Calu3 (cell line): Measurements from ENCODE around the gene DGKG. TPM values are rescaled to one million over a fixed set of nuclear protein-coding genes. Genes with fewer than 3 reads are reported as not detected.

Source experiments
- BruUV-seq: library from RNA; stranded (reverse); fragments of 400-500 nt; replicated peaks from 2 replicates; lab custom pipeline; 2021; lab: Mats Ljungman, UMichigan
- CTCF ChIA-PET: fragments of 300-600 bp; sonication (Branson Sonifier 250); formaldehyde crosslinking; loops from one replicate; lab custom pipeline; 2022; ENCODE audit warnings: antibody characterized with exemption; lab: Charles Lee
- DNase-seq: peaks from one replicate; pipeline ENCODE4 v3.0.0; 2022
- H3K27ac Mint-ChIP-seq: one replicate; pipeline ENCODE4 v1.8.0; 2022; ENCODE audit warnings: mixed read lengths; ENCODE audit not compliant: unreplicated experiment
- H3K27me3 Mint-ChIP-seq: one replicate; pipeline ENCODE4 v1.8.0; 2022; ENCODE audit warnings: mixed read lengths; ENCODE audit not compliant: unreplicated experiment
- H3K36me3 Mint-ChIP-seq: one replicate; pipeline ENCODE4 v1.8.0; 2022; ENCODE audit warnings: mild to moderate bottlenecking, moderate library complexity, mixed read lengths; ENCODE audit not compliant: insufficient read depth, unreplicated experiment
- H3K4me1 Mint-ChIP-seq: one replicate; pipeline ENCODE4 v1.8.0; 2022; ENCODE audit warnings: mild to moderate bottlenecking, low read depth, mixed read lengths; ENCODE audit not compliant: unreplicated experiment
- H3K4me3 Mint-ChIP-seq: one replicate; pipeline ENCODE4 v1.8.0; 2022; ENCODE audit warnings: mild to moderate bottlenecking, low read depth, moderate library complexity, mixed read lengths; ENCODE audit not compliant: unreplicated experiment
- H3K9me3 Mint-ChIP-seq: one replicate; pipeline ENCODE4 v1.8.0; 2022; ENCODE audit warnings: low read depth, mixed read lengths; ENCODE audit not compliant: unreplicated experiment
- intact Hi-C: fragments of 100-400 bp; cut with micrococcal nuclease; formaldehyde crosslinking; loops from one replicate; pipeline ENCODE4 v1.10.0; 2022; ENCODE audit not compliant: unreplicated experiment
- total RNA-seq: library from RNA; stranded (reverse); gene quantifications from 2 replicates; pipeline ENCODE4 v1.2.3, GENCODE V29; 2022
- TF ChIP-seq, protein P1 (sequence below): fragments of 200-600 bp; IDR thresholded peaks from one replicate; pipeline ENCODE4 v1.8.0; 2022; ENCODE audit warnings: antibody characterized with exemption; ENCODE audit not compliant: unreplicated experiment

DGKG gene
- total RNA-seq, 1 experiment from 2014 or later = 5.7 TPM

- Mint-ChIP-seq H3K4me1 (no peaks in the 10 kb centered on the region), H3K9me3 (no peaks in the 10 kb centered on the region), H3K27ac (no peak overlapping the region), H3K4me3 (no peak overlapping the region), H3K27me3 (peaks cover 10% of the 10 kb centered on the region), H3K36me3 (no peaks in the 10 kb centered on the region)
- TF ChIP-seq, protein P1, sequence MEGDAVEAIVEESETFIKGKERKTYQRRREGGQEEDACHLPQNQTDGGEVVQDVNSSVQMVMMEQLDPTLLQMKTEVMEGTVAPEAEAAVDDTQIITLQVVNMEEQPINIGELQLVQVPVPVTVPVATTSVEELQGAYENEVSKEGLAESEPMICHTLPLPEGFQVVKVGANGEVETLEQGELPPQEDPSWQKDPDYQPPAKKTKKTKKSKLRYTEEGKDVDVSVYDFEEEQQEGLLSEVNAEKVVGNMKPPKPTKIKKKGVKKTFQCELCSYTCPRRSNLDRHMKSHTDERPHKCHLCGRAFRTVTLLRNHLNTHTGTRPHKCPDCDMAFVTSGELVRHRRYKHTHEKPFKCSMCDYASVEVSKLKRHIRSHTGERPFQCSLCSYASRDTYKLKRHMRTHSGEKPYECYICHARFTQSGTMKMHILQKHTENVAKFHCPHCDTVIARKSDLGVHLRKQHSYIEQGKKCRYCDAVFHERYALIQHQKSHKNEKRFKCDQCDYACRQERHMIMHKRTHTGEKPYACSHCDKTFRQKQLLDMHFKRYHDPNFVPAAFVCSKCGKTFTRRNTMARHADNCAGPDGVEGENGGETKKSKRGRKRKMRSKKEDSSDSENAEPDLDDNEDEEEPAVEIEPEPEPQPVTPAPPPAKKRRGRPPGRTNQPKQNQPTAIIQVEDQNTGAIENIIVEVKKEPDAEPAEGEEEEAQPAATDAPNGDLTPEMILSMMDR = no peak
- DNase-seq = no peak
- intact Hi-C loops = no loop called here
- no TSS peak for BruUV-seq
- CTCF ChIA-PET = interaction anchor here (0.6 to 1.1 kb wide), 3 partner anchors 13 to 922 kb away, joined by 3 to 4 read pairs (median 3); no protein-coding TSS in a partner anchor
These were observed 218.8 kb downstream of the DGKG start for GRCh38 chr3:186143250-186143649.

- H3K4me1 Mint-ChIP-seq = no peaks in the 10 kb centered on the region
- DNase-seq = no peak
- BruUV-seq = no TSS peak
These were observed 219.6 kb downstream of the DGKG start for GRCh38 chr3:186142393-186142932.

DNA sequence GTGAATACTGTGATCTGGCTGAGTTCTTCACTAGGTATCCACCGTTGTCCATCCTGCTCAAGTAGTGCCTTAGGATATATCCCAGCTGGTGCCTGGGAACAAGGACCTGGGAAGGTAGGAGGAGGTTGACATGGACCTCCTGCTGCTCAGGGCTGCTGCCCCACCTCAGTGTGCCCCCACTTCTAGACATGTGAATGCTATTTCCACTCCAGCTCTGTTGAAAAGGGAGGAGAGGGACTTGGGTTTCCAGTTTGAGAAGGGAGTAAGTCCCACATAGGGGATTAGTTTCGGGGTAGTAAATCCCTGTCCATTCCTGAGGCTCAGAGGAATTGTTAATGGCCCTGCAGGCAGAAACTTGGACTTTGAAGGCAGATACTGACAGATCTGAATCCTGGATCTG lies 220.2 kb downstream of the DGKG start:
- CTCF ChIA-PET = interaction anchor here (1.1 to 1.3 kb wide), 2 partner anchors 9 to 12 kb away, joined by 3 to 4 read pairs; no protein-coding TSS in a partner anchor
- Mint-ChIP-seq H3K4me3 (no peak overlapping the region), H3K36me3 (no peaks in the 10 kb centered on the region), H3K27me3 (peaks cover 10% of the 10 kb centered on the region), H3K4me1 (no peaks in the 10 kb centered on the region), H3K27ac (no peak overlapping the region), H3K9me3 (no peaks in the 10 kb centered on the region)
- BruUV-seq = no TSS peak
- no peak for DNase-seq
- TF ChIP-seq, protein P1 = no peak
- intact Hi-C loops = no loop called here

More at GRCh38 chr3:186142393-186142932, 219.6 kb downstream of the DGKG start:
- intact Hi-C loops = no loop called here
- Mint-ChIP-seq H3K9me3 (no peaks in the 10 kb centered on the region), H3K27ac (no peak overlapping the region), H3K36me3 (no peaks in the 10 kb centered on the region), H3K4me3 (no peak overlapping the region), H3K27me3 (peaks cover 10% of the 10 kb centered on the region)
- CTCF ChIA-PET = interaction anchor here (0.6 to 1.3 kb wide), 5 partner anchors 9 to 923 kb away, joined by 3 to 4 read pairs (median 3); no protein-coding TSS in a partner anchor
- TF ChIP-seq, protein P1 = no peak

- TF ChIP-seq, protein P1 = no peak
These were observed 223.6 kb downstream of the DGKG start for GRCh38 chr3:186138272-186138981.

More at GRCh38 chr3:186138272-186138981, 223.6 kb downstream of the DGKG start:
- no peak for DNase-seq
- Mint-ChIP-seq H3K27ac (no peak overlapping the region), H3K27me3 (peaks cover 8% of the 10 kb centered on the region), H3K4me1 (no peaks in the 10 kb centered on the region), H3K9me3 (no peaks in the 10 kb centered on the region), H3K36me3 (no peaks in the 10 kb centered on the region), H3K4me3 (no peak overlapping the region)
- CTCF ChIA-PET = interaction anchor here (1.0 to 1.2 kb wide), 3 partner anchors 14 to 24 kb away, joined by 3 read pairs; no protein-coding TSS in a partner anchor
- intact Hi-C loops = no loop called here
- no TSS peak for BruUV-seq
